ENCODE measurements around the gene FAM163B.

DNA sequence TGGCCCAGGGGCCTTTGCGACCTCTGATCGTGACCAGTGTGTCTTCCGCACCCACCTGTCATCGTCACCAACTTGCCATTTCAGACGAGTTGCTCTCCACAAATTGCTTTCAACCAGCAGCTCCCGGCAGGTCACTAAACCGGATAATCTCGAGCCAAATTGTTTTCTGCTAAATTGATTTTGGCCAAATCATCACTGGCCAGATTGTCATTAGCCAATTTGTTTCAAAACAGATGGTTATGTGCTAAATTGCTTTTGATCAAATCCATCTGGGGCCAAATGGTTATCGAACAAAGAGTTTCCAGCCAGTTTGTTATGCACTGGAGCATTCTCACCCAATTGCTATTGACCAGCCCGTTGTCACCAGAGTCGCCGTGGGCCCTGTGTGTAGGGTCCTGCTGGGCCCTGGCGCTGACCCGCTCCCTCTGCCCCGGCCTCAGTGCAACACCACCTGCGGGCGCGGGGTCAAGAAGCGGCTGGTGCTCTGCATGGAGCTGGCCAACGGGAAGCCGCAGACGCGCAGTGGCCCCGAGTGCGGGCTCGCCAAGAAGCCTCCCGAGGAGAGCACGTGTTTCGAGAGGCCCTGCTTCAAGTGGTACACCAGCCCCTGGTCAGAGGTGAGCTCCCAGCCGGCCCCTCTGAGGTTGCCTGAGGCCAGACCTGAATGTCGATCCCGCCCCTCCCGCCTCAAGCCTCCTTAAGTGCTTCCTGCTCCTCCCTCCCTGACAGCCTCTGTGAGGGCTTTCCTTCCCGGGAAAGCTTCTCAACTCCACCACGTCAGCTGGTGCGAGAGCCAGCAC is 39.1 kb downstream of the FAM163B start:
- no peak for TF ChIP-seq EZH2phosphoT487 (IDR thresholded peaks at IDR 0.05; ENCODE audit: borderline replicate concordance, low read length)
- TF ChIP-seq CTCF (IDR thresholded peaks at IDR 0.05; ENCODE audit: low read depth, low read length, poor library complexity, severe bottlenecking): no peak

Measured in DOHH2 (cell line).